SU-DHL-6 (cell line): ENCODE measurements around the gene LGR4.

ENCODE experiments used
- H2AFZ ChIP-seq: fragments of 200-600 bp; sonication (generic); 2 replicates; pipeline ENCODE4 v1.6.1; 2014; ENCODE audit warnings: low read depth, mild to moderate bottlenecking, moderate library complexity, mixed read lengths, antibody characterized with exemption, low read length; ENCODE audit not compliant: severe bottlenecking
- H3F3A ChIP-seq: fragments of 200-600 bp; shearing (Covaris generic); 2 replicates; pipeline ENCODE4 v1.6.0; 2016; ENCODE audit warnings: antibody characterized with exemption, mild to moderate bottlenecking; ENCODE audit not compliant: insufficient read depth
- H3K27ac ChIP-seq: fragments of 200-600 bp; sonication (generic); 2 replicates; pipeline ENCODE4 v1.5.1; 2016; ENCODE audit warnings: low read depth, mild to moderate bottlenecking, low read length, moderate library complexity, mixed read lengths
- H3K27me3 ChIP-seq: fragments of 200-600 bp; sonication (generic), shearing (Covaris generic); 2 replicates; pipeline ENCODE4 v1.6.0; 2014; ENCODE audit warnings: mild to moderate bottlenecking, low read length
- H3K36me3 ChIP-seq: fragments of 200-600 bp; sonication (generic); 2 replicates; pipeline ENCODE4 v1.6.1; 2014; ENCODE audit warnings: mild to moderate bottlenecking, low read length, mixed read lengths
- H3K4me2 ChIP-seq: fragments of 300-600, 200-600 bp; shearing (Covaris generic), sonication (generic); 2 replicates; pipeline ENCODE4 v1.6.0; 2014; ENCODE audit warnings: low read length, low read depth, mild to moderate bottlenecking; ENCODE audit not compliant: poor library complexity, severe bottlenecking
- H3K4me3 ChIP-seq: fragments of 200-600 bp; sonication (generic); 2 replicates; pipeline ENCODE4 v1.5.1; 2014; ENCODE audit warnings: antibody characterized with exemption, low read length, mild to moderate bottlenecking, mixed read lengths; ENCODE audit not compliant: insufficient read depth, poor library complexity, severe bottlenecking
- H3K79me2 ChIP-seq: fragments of 200-600 bp; sonication (generic); 2 replicates; pipeline ENCODE4 v1.6.1; 2014; ENCODE audit warnings: mild to moderate bottlenecking, low read length, moderate library complexity; ENCODE audit not compliant: insufficient read depth
- H3K9ac ChIP-seq: fragments of 200-600 bp; sonication (generic); 2 replicates; pipeline ENCODE4 v1.7.0; 2014; ENCODE audit warnings: mild to moderate bottlenecking, low read length
- H3K9me2 ChIP-seq: fragments of 200-600 bp; sonication (generic); replicated peaks from 2 replicates; pipeline ENCODE4 v1.6.1; 2014; ENCODE audit warnings: low read length; ENCODE audit not compliant: insufficient read depth
- H3K9me3 ChIP-seq: fragments of 200-600 bp; sonication (generic); 2 replicates; pipeline ENCODE4 v1.6.1; 2014; ENCODE audit warnings: low read length, mixed read lengths; ENCODE audit not compliant: insufficient read depth
- H4K20me1 ChIP-seq: fragments of 200-600 bp; sonication (generic); 2 replicates; pipeline ENCODE4 v1.6.1; 2014; ENCODE audit warnings: low read depth, mild to moderate bottlenecking, antibody characterized with exemption, low read length, moderate library complexity, mixed read lengths
- CTCF ChIP-seq: fragments of 200-600 bp; sonication (generic); IDR thresholded peaks from one replicate; pipeline ENCODE4 v1.5.1; 2017; ENCODE audit warnings: antibody characterized with exemption, mild to moderate bottlenecking, low read length, moderate library complexity; ENCODE audit not compliant: insufficient read depth, poor library complexity, severe bottlenecking
- EZH2phosphoT487 ChIP-seq: fragments of 200-600 bp; sonication (generic), shearing (Covaris generic); conservative IDR thresholded peaks from 2 replicates; pipeline ENCODE4 v1.6.1; 2018; ENCODE audit warnings: mild to moderate bottlenecking, antibody characterized with exemption, low read length, moderate library complexity, mixed read lengths

The LGR4 gene

GRCh38 chr11:27413218-27413617 is 59.4 kb downstream of the LGR4 start:
- Histone ChIP-seq H3K4me3 (no peak overlapping the region), H3K27ac (no peak overlapping the region), H4K20me1 (no peaks in the 10 kb centered on the region), H3K36me3 (no peaks in the 10 kb centered on the region), H2AFZ (no peak overlapping the region), H3K9me2 (no peaks in the 10 kb centered on the region), H3K9me3 (no peaks in the 10 kb centered on the region), H3K79me2 (no peaks in the 10 kb centered on the region), H3K9ac (no peak overlapping the region), H3K4me2 (no peak overlapping the region), H3K27me3 (no peaks in the 10 kb centered on the region), H3F3A (no peaks in the 10 kb centered on the region)
- TF ChIP-seq EZH2phosphoT487: no peak
- TF ChIP-seq CTCF: no peak

- H4K20me1 ChIP-seq: no peaks in the 10 kb centered on the region
- no peak for TF ChIP-seq CTCF
- no peak for TF ChIP-seq EZH2phosphoT487
- H3K4me3 ChIP-seq: no peak overlapping the region
- no peaks in the 10 kb centered on the region for H3F3A ChIP-seq
- no peaks in the 10 kb centered on the region for H3K9me2 ChIP-seq
- no peaks in the 10 kb centered on the region for H3K36me3 ChIP-seq
- no peak overlapping the region for H2AFZ ChIP-seq
- H3K9me3 ChIP-seq: no peaks in the 10 kb centered on the region
- no peak overlapping the region for H3K4me2 ChIP-seq
- no peak overlapping the region for H3K27ac ChIP-seq
- no peaks in the 10 kb centered on the region for H3K79me2 ChIP-seq
- H3K27me3 ChIP-seq: no peaks in the 10 kb centered on the region
- no peak overlapping the region for H3K9ac ChIP-seq
Observed at GRCh38 chr11:27412192-27412691, 60.3 kb downstream of the LGR4 start.

- H3K27me3 ChIP-seq: no peaks in the 10 kb centered on the region
- H4K20me1 ChIP-seq: no peaks in the 10 kb centered on the region
- TF ChIP-seq EZH2phosphoT487 (no peak), CTCF (no peak)
- H3K9ac ChIP-seq: no peak overlapping the region
- no peak overlapping the region for H2AFZ ChIP-seq
- no peaks in the 10 kb centered on the region for H3K79me2 ChIP-seq
- no peak overlapping the region for H3K4me2 ChIP-seq
- H3K9me3 ChIP-seq: no peaks in the 10 kb centered on the region
- H3K9me2 ChIP-seq: no peaks in the 10 kb centered on the region
- no peak overlapping the region for H3K4me3 ChIP-seq
- no peak overlapping the region for H3K27ac ChIP-seq
- H3K36me3 ChIP-seq: no peaks in the 10 kb centered on the region
- H3F3A ChIP-seq: no peaks in the 10 kb centered on the region
Observed at GRCh38 chr11:27411328-27411727, 61.3 kb downstream of the LGR4 start.

- Histone ChIP-seq H3K36me3 (no peaks in the 10 kb centered on the region), H3F3A (no peaks in the 10 kb centered on the region), H3K27ac (no peak overlapping the region), H3K4me3 (no peak overlapping the region), H3K79me2 (no peaks in the 10 kb centered on the region), H3K27me3 (no peaks in the 10 kb centered on the region), H3K4me2 (no peak overlapping the region), H3K9ac (no peak overlapping the region), H3K9me3 (no peaks in the 10 kb centered on the region), H4K20me1 (no peaks in the 10 kb centered on the region), H2AFZ (no peak overlapping the region), H3K9me2 (no peaks in the 10 kb centered on the region)
- TF ChIP-seq CTCF (no peak), EZH2phosphoT487 (no peak)
Observed at GRCh38 chr11:27410272-27410671, 62.3 kb downstream of the LGR4 start.
